Measurements from ENCODE around the gene POLD3. TPM values are rescaled to one million over a fixed set of nuclear protein-coding genes. Genes with fewer than 3 reads are reported as not detected.

POLD3 gene
- polyA plus RNA-seq, 2 of the 4 experiments (the other 2 are of a cell fraction): 20.7 to 36.3 TPM

- Histone ChIP-seq H3K4me2 (no peak overlapping the region), H3K4me3 (no peak overlapping the region), H3K27ac (no peak overlapping the region), H3K4me1 (no peaks in the 10 kb centered on the region), H3K9me3 (peaks cover 13% of the 10 kb centered on the region; the same call in 2 of the 3 replicates)
- ATAC-seq: no peak
- POLR2A ChIA-PET: no interaction called here
- FAIRE-seq: no peak
- DNase-seq (ENCODE audit: low read depth in 1 of 2, low spot score in 1 of 2): peak in 1 of 2 experiments; percentile 32
- CTCF ChIA-PET: interaction anchor here (0.6 to 1.5 kb wide), 5 partner anchors 12 to 163 kb away, joined by 3 to 4 read pairs (median 3); no protein-coding TSS in a partner anchor
- 94% methylated on average over 2 of the region's 2 CpGs for WGBS (ENCODE audit: missing lambda C conversion rate)
- TF ChIP-seq EP300 (IDR thresholded peaks at IDR 0.05) (no peak), MAX (IDR thresholded peaks at IDR 0.05) (no peak), POLR2AphosphoS2 (conservative IDR thresholded peaks at IDR 0.05; ENCODE audit: low read length) (no peak), E2F6 (IDR thresholded peaks at IDR 0.05; ENCODE audit: borderline replicate concordance, low read depth) (no peak), PHF8 (IDR thresholded peaks at IDR 0.05; ENCODE audit: borderline replicate concordance, low read depth) (no peak), MAFK (IDR thresholded peaks at IDR 0.05; ENCODE audit: partially characterized antibody) (peak; percentile 80), CBX2 (IDR thresholded peaks at IDR 0.05; ENCODE audit: borderline replicate concordance, low read depth) (no peak), HOXA7 (CRISPR knock-in tag; IDR thresholded peaks at IDR 0.05) (no peak), MAZ (IDR thresholded peaks at IDR 0.05; ENCODE audit: borderline replicate concordance, low read depth, low read length) (no peak), NFE2L2 (conservative IDR thresholded peaks at IDR 0.05; ENCODE audit: low read length) (peak; percentile 80)
Measured at GRCh38 chr11:74543991-74544390, 48.4 kb upstream of the POLD3 start.

GRCh38 chr11:74546752-74547151 lies 45.6 kb upstream of the POLD3 start:
- no peak overlapping the region for H3K4me3 ChIP-seq
- no peaks in the 10 kb centered on the region for H3K4me1 ChIP-seq
- FAIRE-seq (no peak), DNase-seq (ENCODE audit: low read depth in 1 of 2, low spot score in 1 of 2) (no peak), ATAC-seq (no peak)
- WGBS (ENCODE audit: missing lambda C conversion rate): 77% methylated on average over 5 of the region's 5 CpGs
- H3K9me3 ChIP-seq: peaks cover 13% of the 10 kb centered on the region; the same call in 2 of the 3 replicates
- TF ChIP-seq JUNB (IDR thresholded peaks at IDR 0.05): no peak
- no peak for TF ChIP-seq JUN (IDR thresholded peaks at IDR 0.05)
- no peak for TF ChIP-seq ATOH8 (CRISPR knock-in tag; IDR thresholded peaks at IDR 0.05; ENCODE audit: low read depth)
- no peak for TF ChIP-seq CHD2 (IDR thresholded peaks at IDR 0.05; ENCODE audit: low read length, partially characterized antibody)
- no peak for TF ChIP-seq SMC3 (IDR thresholded peaks at IDR 0.05)
- TF ChIP-seq GATA3 (IDR thresholded peaks at IDR 0.05; ENCODE audit: borderline replicate concordance): no peak
- no peak for TF ChIP-seq FOXS1 (CRISPR knock-in tag; IDR thresholded peaks at IDR 0.05)
- TF ChIP-seq ESRRA (IDR thresholded peaks at IDR 0.05; ENCODE audit: borderline replicate concordance, low read length): no peak
- no peak for TF ChIP-seq CTCF (IDR thresholded peaks at IDR 0.05)
- no peak for TF ChIP-seq PHF8 (IDR thresholded peaks at IDR 0.05; ENCODE audit: borderline replicate concordance, low read depth)
- TF ChIP-seq CBX2 (IDR thresholded peaks at IDR 0.05; ENCODE audit: borderline replicate concordance, low read depth): no peak
- no peak for TF ChIP-seq ZSCAN20 (CRISPR knock-in tag; IDR thresholded peaks at IDR 0.05)
- TF ChIP-seq BHLHE40 (IDR thresholded peaks at IDR 0.05; ENCODE audit: low read depth, low read length): no peak
- no peak for TF ChIP-seq HEYL (CRISPR knock-in tag; IDR thresholded peaks at IDR 0.05)
- no peak for TF ChIP-seq HMGXB4 (CRISPR knock-in tag; IDR thresholded peaks at IDR 0.05; ENCODE audit: borderline replicate concordance)
- TF ChIP-seq HES2 (IDR thresholded peaks at IDR 0.05): no peak
- no peak for TF ChIP-seq CBX8 (IDR thresholded peaks at IDR 0.05)
- TF ChIP-seq BCL3 (IDR thresholded peaks at IDR 0.05): no peak
- H3K4me2 ChIP-seq: no peak overlapping the region
- no peak overlapping the region for H3K27ac ChIP-seq
- ChIA-PET POLR2A (no interaction called here), CTCF (interaction anchor here (2.3 kb wide), 1 partner anchor 22 kb away, joined by 5 read pairs; no protein-coding TSS in a partner anchor)

Measured in A549 (cell line).